Keratinocyte (primary cell): ENCODE data around the gene TBC1D22B.

Experiments used
- EZH2 ChIP-seq: IDR thresholded peaks from one replicate; pipeline ENCODE4 v1.6.1; 2012; ENCODE audit warnings: inconsistent platforms, mild to moderate bottlenecking, low read length, moderate library complexity
- TF ChIP-seq, protein P1 (sequence below), 3 experiments: IDR thresholded peaks in 1 of 3; conservative IDR thresholded peaks in 1 of 3; optimal IDR thresholded peaks in 1 of 3; 2 replicates in 2 of 3; 3 replicates in 1 of 3; pipeline versions ENCODE3 to v1.5.1; 2011; ENCODE audit warnings: low read length in 3 of 3, mild to moderate bottlenecking in 3 of 3, moderate library complexity in 2 of 3, control low read depth in 1 of 3, inconsistent platforms in 1 of 3; ENCODE audit not compliant: insufficient read depth in 2 of 3; ENCODE audit errors: extremely low read depth in 1 of 3

DNA sequence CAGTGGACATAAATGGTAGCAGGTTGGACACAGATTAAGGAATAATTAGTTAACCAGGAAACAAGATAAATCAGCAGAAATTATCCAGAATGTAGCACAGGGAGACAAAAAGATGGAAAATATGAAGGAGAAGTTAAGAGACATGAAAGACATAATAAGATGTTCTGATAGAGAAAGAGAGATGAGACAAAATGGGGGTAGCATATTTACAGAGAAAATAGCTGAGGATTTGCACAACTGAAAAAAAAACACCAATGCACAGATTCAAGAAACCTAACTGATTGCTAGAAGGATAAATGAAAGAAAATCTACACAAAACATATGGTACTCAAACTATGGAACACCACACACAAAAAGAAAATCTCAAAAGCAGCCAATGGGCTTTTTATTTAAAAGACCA is 34.6 kb upstream of the TBC1D22B start:
- TF ChIP-seq, protein P1, sequence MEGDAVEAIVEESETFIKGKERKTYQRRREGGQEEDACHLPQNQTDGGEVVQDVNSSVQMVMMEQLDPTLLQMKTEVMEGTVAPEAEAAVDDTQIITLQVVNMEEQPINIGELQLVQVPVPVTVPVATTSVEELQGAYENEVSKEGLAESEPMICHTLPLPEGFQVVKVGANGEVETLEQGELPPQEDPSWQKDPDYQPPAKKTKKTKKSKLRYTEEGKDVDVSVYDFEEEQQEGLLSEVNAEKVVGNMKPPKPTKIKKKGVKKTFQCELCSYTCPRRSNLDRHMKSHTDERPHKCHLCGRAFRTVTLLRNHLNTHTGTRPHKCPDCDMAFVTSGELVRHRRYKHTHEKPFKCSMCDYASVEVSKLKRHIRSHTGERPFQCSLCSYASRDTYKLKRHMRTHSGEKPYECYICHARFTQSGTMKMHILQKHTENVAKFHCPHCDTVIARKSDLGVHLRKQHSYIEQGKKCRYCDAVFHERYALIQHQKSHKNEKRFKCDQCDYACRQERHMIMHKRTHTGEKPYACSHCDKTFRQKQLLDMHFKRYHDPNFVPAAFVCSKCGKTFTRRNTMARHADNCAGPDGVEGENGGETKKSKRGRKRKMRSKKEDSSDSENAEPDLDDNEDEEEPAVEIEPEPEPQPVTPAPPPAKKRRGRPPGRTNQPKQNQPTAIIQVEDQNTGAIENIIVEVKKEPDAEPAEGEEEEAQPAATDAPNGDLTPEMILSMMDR (optimal IDR thresholded peaks at IDR 0.05 in 1 of 3, IDR thresholded peaks at IDR 0.05 in 1 of 3, conservative IDR thresholded peaks at IDR 0.05 in 1 of 3; ENCODE audit: extremely low read depth in 1 of 3, insufficient read depth in 2 of 3, low read length in 3 of 3), result no peak
- no peak for TF ChIP-seq EZH2
